ENCODE results near the gene CCSER2. TPM values are rescaled to one million over a fixed set of nuclear protein-coding genes. Genes with fewer than 3 reads are reported as not detected.
A peak's percentile ranks its signal among the peaks of the same experiment; 100 is the strongest.
"Not testable (repeated sequence)": the region's sequence is repeated elsewhere in the genome, so short reads cannot be mapped to it uniquely, and the experiment has no call there.

The CCSER2 gene
- total RNA-seq, 1 donor from 2014 or later, result 18.5 TPM

DNA sequence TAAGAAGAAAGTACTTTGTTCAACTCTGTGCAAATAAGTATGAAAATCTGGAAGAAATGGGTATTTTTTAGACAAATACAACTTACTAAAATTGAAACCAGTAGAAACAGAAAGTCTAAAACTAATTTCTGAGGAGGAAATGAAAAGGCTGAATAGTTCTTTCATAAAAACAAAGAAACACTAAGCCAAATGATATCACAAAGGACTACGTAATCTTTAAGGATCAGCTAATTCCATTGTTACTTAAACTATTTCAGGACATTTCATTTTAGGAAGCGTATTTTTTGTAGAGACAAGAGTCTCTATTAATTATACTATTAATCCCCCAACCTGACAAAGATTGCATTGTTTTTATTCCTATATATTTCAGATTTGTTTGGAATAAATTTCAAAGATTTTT is 11.2 kb upstream of the CCSER2 start:
- TF ChIP-seq, protein P1, sequence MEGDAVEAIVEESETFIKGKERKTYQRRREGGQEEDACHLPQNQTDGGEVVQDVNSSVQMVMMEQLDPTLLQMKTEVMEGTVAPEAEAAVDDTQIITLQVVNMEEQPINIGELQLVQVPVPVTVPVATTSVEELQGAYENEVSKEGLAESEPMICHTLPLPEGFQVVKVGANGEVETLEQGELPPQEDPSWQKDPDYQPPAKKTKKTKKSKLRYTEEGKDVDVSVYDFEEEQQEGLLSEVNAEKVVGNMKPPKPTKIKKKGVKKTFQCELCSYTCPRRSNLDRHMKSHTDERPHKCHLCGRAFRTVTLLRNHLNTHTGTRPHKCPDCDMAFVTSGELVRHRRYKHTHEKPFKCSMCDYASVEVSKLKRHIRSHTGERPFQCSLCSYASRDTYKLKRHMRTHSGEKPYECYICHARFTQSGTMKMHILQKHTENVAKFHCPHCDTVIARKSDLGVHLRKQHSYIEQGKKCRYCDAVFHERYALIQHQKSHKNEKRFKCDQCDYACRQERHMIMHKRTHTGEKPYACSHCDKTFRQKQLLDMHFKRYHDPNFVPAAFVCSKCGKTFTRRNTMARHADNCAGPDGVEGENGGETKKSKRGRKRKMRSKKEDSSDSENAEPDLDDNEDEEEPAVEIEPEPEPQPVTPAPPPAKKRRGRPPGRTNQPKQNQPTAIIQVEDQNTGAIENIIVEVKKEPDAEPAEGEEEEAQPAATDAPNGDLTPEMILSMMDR (IDR thresholded peaks at IDR 0.05), result no peak
- no peaks in the 10 kb centered on the region for H3K4me1 ChIP-seq
- no peak overlapping the region for H3K27ac ChIP-seq
- DNase-seq (ENCODE audit: low spot score in 2 of 2), result no peak
- no peaks in the 10 kb centered on the region for H3K9me3 ChIP-seq
- intact Hi-C loops (cut with DNase I), result no loop called here
- no peak overlapping the region for H3K4me3 ChIP-seq
- no peaks in the 10 kb centered on the region for H3K27me3 ChIP-seq
- H3K36me3 ChIP-seq, result no peaks in the 10 kb centered on the region

GRCh38 chr10:84321902-84322301 is 6.5 kb upstream of the CCSER2 start:
- H3K4me3 ChIP-seq, result no peak overlapping the region
- TF ChIP-seq, protein P1 (IDR thresholded peaks at IDR 0.05), result no peak
- H3K4me1 ChIP-seq, result no peaks in the 10 kb centered on the region
- no peaks in the 10 kb centered on the region for H3K9me3 ChIP-seq
- H3K36me3 ChIP-seq, result no peaks in the 10 kb centered on the region
- H3K27me3 ChIP-seq, result no peaks in the 10 kb centered on the region
- intact Hi-C loops (cut with DNase I), result no loop called here
- DNase-seq (ENCODE audit: low spot score in 2 of 2), result no peak
- H3K27ac ChIP-seq, result no peak overlapping the region

GRCh38 chr10:84323566-84323965 is 4.8 kb upstream of the CCSER2 start:
- H3K4me1 ChIP-seq; intact Hi-C loops (cut with DNase I); H3K9me3 ChIP-seq; H3K27ac ChIP-seq; H3K36me3 ChIP-seq; H3K4me3 ChIP-seq; H3K27me3 ChIP-seq; DNase-seq (ENCODE audit: low spot score in 2 of 2): not testable (repeated sequence)

- DNase-seq (ENCODE audit: low spot score in 2 of 2); H3K36me3 ChIP-seq; H3K4me3 ChIP-seq; intact Hi-C loops (cut with DNase I); H3K27me3 ChIP-seq; H3K9me3 ChIP-seq: not testable (repeated sequence)
- Histone ChIP-seq H3K4me1 (peaks cover 0 to 13% of the 10 kb centered on the region in 2 donors), H3K27ac (peak overlapping the region in 1 of 2 donors; percentile 68)
Measured at GRCh38 chr10:84326995-84327394, 1.4 kb upstream of the CCSER2 start.

DNA sequence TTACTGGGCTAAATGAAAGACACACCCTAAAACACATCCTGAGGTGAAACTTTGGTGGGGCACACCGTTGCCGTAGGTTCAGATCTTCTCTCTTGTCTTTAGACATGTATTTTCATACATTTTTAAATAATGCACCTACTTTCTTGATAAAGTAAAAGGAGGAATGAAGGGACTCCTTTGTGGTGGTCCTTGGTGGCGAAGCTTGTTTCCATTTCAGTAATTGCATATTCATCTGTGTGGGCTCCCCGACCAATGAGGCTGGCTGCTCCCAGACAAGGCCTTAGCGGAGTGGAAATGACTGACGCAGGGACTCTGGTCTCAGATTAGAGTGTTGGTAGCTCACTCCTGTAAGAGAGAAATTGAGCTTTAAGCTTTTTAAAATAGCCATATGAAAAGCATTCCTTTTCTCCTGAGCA is 815 bp downstream of the CCSER2 start:
- intact Hi-C loops (cut with DNase I), result loop anchor here (2.0 kb wide), 2 partner anchors 32 to 96 kb away; no protein-coding TSS in a partner anchor
- H3K4me3 ChIP-seq, result peak overlapping the region; percentile 85 to 99
- TF ChIP-seq, protein P1 (IDR thresholded peaks at IDR 0.05), result no peak
- no peaks in the 10 kb centered on the region for H3K27me3 ChIP-seq
- no peaks in the 10 kb centered on the region for H3K36me3 ChIP-seq
- peaks cover 0 to 16% of the 10 kb centered on the region in 2 donors for H3K4me1 ChIP-seq
- peak overlapping the region; percentile 88 to 97 for H3K27ac ChIP-seq
- no peaks in the 10 kb centered on the region for H3K9me3 ChIP-seq
- no peak for DNase-seq (ENCODE audit: low spot score in 2 of 2)

- no peaks in the 10 kb centered on the region for H3K27me3 ChIP-seq
- H3K9me3 ChIP-seq, result no peaks in the 10 kb centered on the region
- DNase-seq (ENCODE audit: low spot score in 2 of 2), result no peak
- no peaks in the 10 kb centered on the region for H3K36me3 ChIP-seq
- peak overlapping the region; percentile 85 to 99 for H3K4me3 ChIP-seq
- TF ChIP-seq, protein P1 (IDR thresholded peaks at IDR 0.05), result no peak
- H3K4me1 ChIP-seq, result peaks cover 0 to 16% of the 10 kb centered on the region in 2 donors
- peak overlapping the region in 1 of 2 donors; percentile 97 for H3K27ac ChIP-seq
- intact Hi-C loops (cut with DNase I), result loop anchor here (2.0 kb wide), 2 partner anchors 33 to 95 kb away; no protein-coding TSS in a partner anchor
Measured at GRCh38 chr10:84329986-84330651, 1.7 kb downstream of the CCSER2 start.
